Bronchial epithelial cell (primary cell): ENCODE measurements around the gene LORICRIN. TPM values are rescaled to one million over a fixed set of nuclear protein-coding genes. Genes with fewer than 3 reads are reported as not detected.

ENCODE experiments used
- DNase-seq: peaks from one replicate; pipeline ENCODE4 v3.0.0-alpha.2; 2010; ENCODE audit warnings: low read depth
- FAIRE-seq: peaks from 2 replicates; lab custom pipeline; 2011; peaks lifted over from hg19 to GRCh38; lab: Jason Lieb, UNC
- H3K27me3 ChIP-seq: 2 replicates; pipeline ENCODE4 v1.5.1; 2011; ENCODE audit warnings: low read length; ENCODE audit not compliant: control insufficient read depth, insufficient read depth
- H3K36me3 ChIP-seq: 2 replicates; pipeline ENCODE4 v1.5.1; 2011; ENCODE audit warnings: low read length; ENCODE audit not compliant: control insufficient read depth, insufficient read depth
- H3K4me3 ChIP-seq: 2 replicates; pipeline ENCODE4 v1.5.1; 2011; ENCODE audit warnings: mild to moderate bottlenecking, low read depth, low read length, control low read depth
- CTCF ChIP-seq: IDR thresholded peaks from 2 replicates; pipeline ENCODE4 v1.5.1; 2011; ENCODE audit warnings: mild to moderate bottlenecking, moderate library complexity, low read length, control low read depth, inconsistent platforms; ENCODE audit not compliant: insufficient read depth, severe bottlenecking
- total RNA-seq: library from RNA; depleted of rRNA; stranded (reverse); fragments of >200 nt; gene quantifications from 2 replicates; pipeline ENCODE4 v1.2.1, GENCODE V29; 2014

Gene LORICRIN
- total RNA-seq, 1 donor from 2014 or later = not detected

- Histone ChIP-seq H3K27me3 (peaks cover 5% of the 10 kb centered on the region), H3K36me3 (no peaks in the 10 kb centered on the region), H3K4me3 (no peak overlapping the region)
- TF ChIP-seq CTCF = no peak
- no peak for FAIRE-seq
- no peak for DNase-seq
Measured at GRCh38 chr1:153251087-153251486, 8.4 kb upstream of the LORICRIN start.

GRCh38 chr1:153251562-153251961 lies 7.9 kb upstream of the LORICRIN start:
- Histone ChIP-seq H3K36me3 (no peaks in the 10 kb centered on the region), H3K27me3 (peaks cover 5% of the 10 kb centered on the region), H3K4me3 (no peak overlapping the region)
- DNase-seq (no peak), FAIRE-seq (no peak)
- TF ChIP-seq CTCF = no peak

- no peak for FAIRE-seq
- Histone ChIP-seq H3K4me3 (no peak overlapping the region), H3K27me3 (peaks cover 4% of the 10 kb centered on the region), H3K36me3 (no peaks in the 10 kb centered on the region)
- TF ChIP-seq CTCF = no peak
- no peak for DNase-seq
Measured at GRCh38 chr1:153251988-153252387, 7.5 kb upstream of the LORICRIN start.

GRCh38 chr1:153253076-153253475 lies 6.4 kb upstream of the LORICRIN start:
- TF ChIP-seq CTCF = no peak
- Histone ChIP-seq H3K27me3 (no peaks in the 10 kb centered on the region), H3K4me3 (no peak overlapping the region), H3K36me3 (no peaks in the 10 kb centered on the region)
- FAIRE-seq = no peak
- no peak for DNase-seq

GRCh38 chr1:153253693-153254092 lies 5.8 kb upstream of the LORICRIN start:
- FAIRE-seq = no peak

More at GRCh38 chr1:153253693-153254092, 5.8 kb upstream of the LORICRIN start:
- Histone ChIP-seq H3K36me3 (no peaks in the 10 kb centered on the region), H3K27me3 (no peaks in the 10 kb centered on the region), H3K4me3 (no peak overlapping the region)
- TF ChIP-seq CTCF = no peak
- no peak for DNase-seq
